ENCODE data around the gene GLCCI1.
A peak's percentile ranks its signal among the peaks of the same experiment; 100 is the strongest.

The GLCCI1 gene

GRCh38 chr7:7972128-7972527 is 3.5 kb downstream of the GLCCI1 start:
- Histone ChIP-seq H3K27me3 (ENCODE audit: insufficient read depth, poor library complexity, severe bottlenecking) (no peaks in the 10 kb centered on the region), H3K4me3 (replicated peaks; ENCODE audit: insufficient read depth, low read length) (no peak overlapping the region), H3K27ac (replicated peaks) (no peak overlapping the region)
- no peak for DNase-seq (ENCODE audit: low read depth in 1 of 2, low spot score in 1 of 2)
- no peak for TF ChIP-seq REST (IDR thresholded peaks at IDR 0.05; ENCODE audit: insufficient replicate concordance, low read depth)
- TF ChIP-seq POLR2AphosphoS5 (IDR thresholded peaks at IDR 0.05; ENCODE audit: low read depth) = no peak
- TF ChIP-seq GABPA (IDR thresholded peaks at IDR 0.05; ENCODE audit: low read depth) = no peak
- no peak for TF ChIP-seq SPI1 (IDR thresholded peaks at IDR 0.05; ENCODE audit: borderline replicate concordance, low read depth)
- TF ChIP-seq CTCF (IDR thresholded peaks at IDR 0.05; ENCODE audit: insufficient read depth, low read length) = no peak

- Histone ChIP-seq H3K4me3 (replicated peaks; ENCODE audit: insufficient read depth, low read length) (no peak overlapping the region), H3K27ac (replicated peaks) (no peak overlapping the region), H3K27me3 (ENCODE audit: insufficient read depth, poor library complexity, severe bottlenecking) (no peaks in the 10 kb centered on the region)
- TF ChIP-seq REST (IDR thresholded peaks at IDR 0.05; ENCODE audit: insufficient replicate concordance, low read depth) = no peak
- TF ChIP-seq CTCF (IDR thresholded peaks at IDR 0.05; ENCODE audit: insufficient read depth, low read length) = no peak
- no peak for TF ChIP-seq GABPA (IDR thresholded peaks at IDR 0.05; ENCODE audit: low read depth)
- TF ChIP-seq POLR2AphosphoS5 (IDR thresholded peaks at IDR 0.05; ENCODE audit: low read depth) = no peak
- no peak for TF ChIP-seq SPI1 (IDR thresholded peaks at IDR 0.05; ENCODE audit: borderline replicate concordance, low read depth)
- no peak for DNase-seq (ENCODE audit: low read depth in 1 of 2, low spot score in 1 of 2)
Measured at GRCh38 chr7:7972922-7973594, 4.5 kb downstream of the GLCCI1 start.

- no peaks in the 10 kb centered on the region for H3K27me3 ChIP-seq (ENCODE audit: insufficient read depth, poor library complexity, severe bottlenecking)
- no peak overlapping the region for H3K4me3 ChIP-seq (replicated peaks; ENCODE audit: insufficient read depth, low read length)
Measured at GRCh38 chr7:7976677-7977076, 8.1 kb downstream of the GLCCI1 start.

More at GRCh38 chr7:7976677-7977076, 8.1 kb downstream of the GLCCI1 start:
- peak overlapping the region; percentile 58; the same call in 1 of the 2 replicates for H3K27ac ChIP-seq (replicated peaks)
- TF ChIP-seq POLR2AphosphoS5 (IDR thresholded peaks at IDR 0.05; ENCODE audit: low read depth) = no peak
- TF ChIP-seq SPI1 (IDR thresholded peaks at IDR 0.05; ENCODE audit: borderline replicate concordance, low read depth) = no peak
- no peak for TF ChIP-seq GABPA (IDR thresholded peaks at IDR 0.05; ENCODE audit: low read depth)
- no peak for TF ChIP-seq CTCF (IDR thresholded peaks at IDR 0.05; ENCODE audit: insufficient read depth, low read length)
- no peak for TF ChIP-seq REST (IDR thresholded peaks at IDR 0.05; ENCODE audit: insufficient replicate concordance, low read depth)
- peak in 1 of 2 experiments; percentile 12 for DNase-seq (ENCODE audit: low read depth in 1 of 2, low spot score in 1 of 2)
